Left colon (tissue), 2 donors: ENCODE data around the gene MSN. TPM values are rescaled to one million over a fixed set of nuclear protein-coding genes. Genes with fewer than 3 reads are reported as not detected.
"Not testable (repeated sequence)": the region's sequence is repeated elsewhere in the genome, so short reads cannot be mapped to it uniquely, and the experiment has no call there.

Experiments used
- ATAC-seq: fragments of 200-7000 bp; cut with Tn5 transposase; one replicate; pipeline ENCODE4 v1.9.1; 2020; ENCODE audit warnings: mild to moderate bottlenecking, moderate library complexity
- DNase-seq, 2 donors: peaks; one replicate each; pipeline ENCODE4 v3.0.0-alpha.2; 2020
- intact Hi-C, 2 donors: fragments of 100-400 bp; cut with DNase I in 1 of 2; cut with micrococcal nuclease in 1 of 2; formaldehyde crosslinking; loops; one replicate each; pipeline versions ENCODE4 v1.11.2 to v1.14.0; 2022; cut with DNase I, micrococcal nuclease
- total RNA-seq, 2 donors: library from RNA; stranded (reverse); fragmentation: NEBNext Ultra II Directional; extraction: Animal tissue kit (Norgen Biotek cat#: 25700); gene quantifications; one replicate each; pipeline ENCODE4 v1.2.1, GENCODE V29; 2021
- donor health status: DM: no; HTN: no; CAD: no.
- donor health status: DM: yes; HTN: yes; CAD: no.

The MSN gene
- total RNA-seq, 2 donors from 2014 or later = 24.8 to 52.8 TPM

DNA sequence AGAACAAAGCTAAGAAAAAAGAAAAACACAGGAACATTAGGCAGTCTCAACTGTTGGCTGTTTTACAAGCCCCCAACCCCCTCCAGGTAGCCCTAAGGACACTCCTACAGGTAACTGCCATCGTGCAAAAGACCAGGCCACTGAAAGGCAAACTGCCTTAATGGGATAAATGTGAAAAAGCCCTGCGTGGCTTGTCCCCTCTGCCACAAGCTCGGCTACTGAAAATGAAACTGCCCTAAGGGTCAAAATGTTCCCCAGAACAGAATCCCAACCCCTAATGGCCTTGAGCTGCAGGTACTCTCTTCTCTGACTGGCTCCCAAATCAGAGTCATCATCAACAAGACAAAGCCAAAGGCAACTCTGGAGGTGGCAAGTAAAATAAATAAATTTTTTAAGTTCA is 84.8 kb downstream of the MSN start:
- intact Hi-C loops = no loop called here
- ATAC-seq = no peak
- DNase-seq = no peak

DNA sequence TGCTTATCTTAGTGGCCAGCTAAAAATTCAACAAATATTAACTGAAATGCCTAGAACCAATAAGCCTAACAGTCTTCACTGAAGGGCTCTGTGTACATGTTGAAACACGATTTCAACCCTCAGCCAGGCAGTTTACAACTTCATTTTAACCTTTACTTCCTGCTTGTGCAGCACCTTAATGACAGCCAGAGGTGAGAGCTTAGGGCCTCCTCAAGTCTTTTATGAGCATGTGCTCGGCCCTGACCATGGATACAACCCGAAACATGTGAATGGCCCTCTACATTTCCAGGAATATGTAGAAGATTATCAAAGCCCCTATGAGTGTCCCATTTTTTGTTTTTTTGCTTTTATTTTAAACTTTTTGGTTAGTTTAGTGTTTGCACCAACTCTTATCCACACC is 88.3 kb downstream of the MSN start:
- intact Hi-C loops = no loop called here
- ATAC-seq (peak; percentile 93), DNase-seq (no peak)

DNA sequence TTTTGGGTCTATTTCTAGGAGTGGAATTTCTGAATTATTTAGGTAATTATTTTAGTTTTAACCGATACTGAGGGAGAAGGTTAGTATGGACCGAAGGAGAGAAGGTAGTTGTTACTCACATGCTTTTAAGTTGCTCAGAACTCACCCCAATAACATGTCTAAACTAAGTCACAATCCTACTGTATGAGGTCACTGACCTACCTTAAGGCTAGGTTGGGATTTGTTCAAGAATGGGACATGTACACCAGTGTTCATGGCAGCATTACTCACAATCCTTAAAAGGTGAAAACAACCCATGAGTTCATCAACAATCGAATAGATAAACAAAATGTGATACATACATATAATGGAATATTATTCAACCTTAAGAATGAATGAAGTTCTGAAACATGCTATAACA is 90.5 kb downstream of the MSN start:
- DNase-seq = no peak
- ATAC-seq = no peak
- intact Hi-C loops = no loop called here

DNA sequence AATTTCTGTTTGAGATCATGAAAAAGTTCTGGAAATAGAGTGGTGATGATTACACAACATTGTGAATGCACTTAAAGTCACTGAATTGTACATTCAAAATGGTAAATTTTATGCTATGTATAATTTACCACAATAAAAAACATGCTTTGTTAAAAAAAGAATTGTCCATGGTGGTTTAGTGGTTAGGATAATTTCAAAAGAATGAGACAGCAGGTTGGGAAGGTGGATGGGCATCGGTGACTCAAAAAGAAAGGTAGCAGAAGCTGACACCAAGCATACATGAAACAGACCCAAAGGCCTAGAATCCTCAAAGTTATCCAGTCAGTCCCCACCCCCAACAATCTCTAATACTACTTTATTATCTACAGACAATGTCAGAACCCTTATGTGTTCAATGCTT is 91.1 kb downstream of the MSN start:
- ATAC-seq (no peak), DNase-seq (no peak)
- intact Hi-C loops = no loop called here

DNA sequence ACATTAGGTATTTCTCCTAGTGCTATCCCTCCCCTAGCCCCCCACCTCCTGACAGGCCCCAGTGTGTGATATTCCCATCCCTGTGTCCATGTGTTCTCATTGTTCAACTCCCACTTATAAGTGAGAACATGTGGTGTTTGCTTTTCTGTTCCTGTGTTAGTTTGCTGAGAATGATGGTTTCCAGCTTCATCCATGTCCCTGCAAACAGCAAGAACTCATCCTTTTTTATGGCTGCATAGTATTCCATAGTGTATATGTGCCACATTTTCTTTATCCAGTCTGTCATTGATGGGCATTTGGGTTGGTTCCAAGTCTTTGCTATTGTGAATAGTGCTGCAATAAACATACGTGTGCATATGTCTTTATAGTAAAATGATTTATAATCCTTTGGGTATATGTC is 92.1 kb downstream of the MSN start:
- intact Hi-C loops, DNase-seq, ATAC-seq: not testable (repeated sequence)

DNA sequence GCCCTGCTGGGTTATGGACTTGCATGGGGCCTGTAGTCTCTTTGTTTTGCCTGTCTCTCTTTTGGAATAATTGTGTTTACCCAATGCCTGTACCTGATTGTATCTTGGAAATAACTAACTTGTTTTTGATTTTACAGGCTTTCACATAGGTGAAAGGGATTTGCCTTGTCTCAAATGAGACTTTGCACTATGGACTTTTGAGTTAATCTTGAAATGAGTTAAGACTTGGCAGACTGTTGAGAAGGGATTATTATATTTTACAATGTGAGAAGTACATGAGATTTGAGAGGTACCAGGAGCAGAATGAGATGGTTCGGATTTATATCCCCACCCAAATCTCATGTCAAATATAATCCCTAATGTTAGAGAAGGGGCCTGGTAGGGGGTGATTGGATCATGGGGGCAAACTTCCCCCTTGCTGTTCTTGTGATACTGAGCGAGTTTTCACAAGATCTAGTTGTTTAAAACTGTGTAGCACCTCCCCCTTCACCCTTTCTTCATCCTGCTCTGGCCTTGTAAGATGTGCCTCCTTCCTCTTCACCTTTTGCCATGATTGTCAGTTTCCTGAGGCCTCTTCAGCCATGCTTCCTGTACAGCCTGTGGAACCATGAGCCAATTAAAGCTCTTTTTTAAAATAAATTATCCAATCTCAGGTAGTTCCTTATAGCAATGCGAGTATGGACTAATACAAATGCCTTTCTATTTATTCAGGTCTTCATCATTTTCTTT is 102.3 kb downstream of the MSN start:
- DNase-seq (no peak), ATAC-seq (peak; percentile 91)
- intact Hi-C loops = no loop called here

DNA sequence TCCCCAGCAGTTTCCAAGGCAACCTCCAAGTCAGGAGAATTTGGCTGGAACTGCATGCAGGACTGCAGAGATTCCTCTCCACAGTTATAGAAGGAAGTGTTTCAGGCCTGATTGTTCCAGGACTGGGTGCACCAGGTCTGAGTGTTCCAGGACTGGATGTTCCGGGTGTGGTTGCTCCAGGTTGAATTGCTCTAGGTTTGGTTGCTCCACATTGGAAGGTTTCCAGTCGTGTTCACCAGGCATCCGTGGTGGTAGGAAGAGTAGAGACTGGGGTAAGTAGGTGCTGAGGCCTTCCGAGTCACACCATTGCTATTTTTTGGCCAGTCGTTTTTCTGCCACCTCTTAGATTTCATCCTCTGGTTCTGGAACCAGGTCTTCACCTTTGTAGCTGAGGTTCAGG is 105.4 kb downstream of the MSN start:
- ATAC-seq (peak; percentile 60), DNase-seq (peak in 1 of 2 donors; percentile 58)
- intact Hi-C loops = no loop called here

DNA sequence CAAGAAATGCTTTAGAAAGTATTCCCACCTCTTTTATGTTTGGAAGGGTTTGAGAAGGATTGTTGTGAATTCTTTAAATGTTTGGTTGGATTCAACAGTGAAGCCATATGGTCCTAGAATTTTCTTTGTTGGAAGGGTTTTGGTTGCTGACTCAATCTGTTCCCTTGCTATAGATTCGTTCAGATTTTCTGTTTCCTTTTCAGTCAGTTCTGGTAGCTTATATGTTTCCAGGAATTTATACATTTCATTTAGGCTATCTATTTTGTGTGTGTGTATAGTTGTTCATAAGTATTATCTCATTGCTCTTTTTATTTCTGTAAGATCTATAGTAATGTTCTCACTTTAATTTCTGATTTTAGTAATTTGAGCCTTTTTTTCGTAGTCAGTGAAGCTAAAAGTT is 114.4 kb downstream of the MSN start:
- ATAC-seq = no peak
- DNase-seq = no peak
- intact Hi-C loops = no loop called here

DNA sequence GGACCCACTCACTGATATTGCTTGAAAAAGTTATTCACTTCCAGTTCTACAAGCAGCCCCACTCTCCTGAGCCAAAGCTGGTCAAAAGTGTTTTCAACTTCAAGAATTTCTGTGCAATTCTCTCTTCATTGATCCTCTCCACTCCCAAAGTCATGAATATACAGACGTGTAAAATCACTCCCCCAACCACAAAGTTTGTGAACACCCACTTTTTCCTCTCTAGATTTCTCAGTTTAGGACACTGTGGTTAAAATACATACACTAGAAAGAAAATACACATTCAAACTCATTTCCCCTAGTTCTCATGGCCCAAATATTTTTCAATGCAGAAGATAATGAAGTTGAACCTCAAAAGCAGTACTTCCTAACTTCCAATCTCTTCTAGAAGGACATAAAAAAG is 116.3 kb downstream of the MSN start:
- no peak for ATAC-seq
- DNase-seq = no peak
- intact Hi-C loops = no loop called here

Other genes with a start within 250 kb of the MSN start
- 10 to 100 TPM; 13.8 to 17.3 TPM for gene LAS1L, start 132.9 kb upstream of the MSN start, total RNA-seq